Mesodermal cell (in vitro differentiated cells): Measurements from ENCODE around the gene PTPRK.

Source experiments
- H3K27ac ChIP-seq: 2 replicates; pipeline ENCODE4 v1.7.0; 2013; ENCODE audit warnings: mild to moderate bottlenecking, low read depth, low read length, moderate library complexity; ENCODE audit not compliant: severe bottlenecking
- H3K36me3 ChIP-seq: 2 replicates; pipeline ENCODE4 v1.7.1; 2013; ENCODE audit warnings: mild to moderate bottlenecking, low read length, moderate library complexity; ENCODE audit not compliant: control insufficient read depth, insufficient read depth
- H3K4me1 ChIP-seq: one replicate; pipeline ENCODE4 v1.7.1; 2013; ENCODE audit warnings: mild to moderate bottlenecking, low read length; ENCODE audit not compliant: insufficient read depth, control insufficient read depth, poor library complexity, severe bottlenecking
- H3K4me3 ChIP-seq: 2 replicates; pipeline ENCODE4 v1.7.0; 2013; ENCODE audit warnings: low read length, control low read depth, mild to moderate bottlenecking; ENCODE audit not compliant: insufficient read depth, poor library complexity, severe bottlenecking; ENCODE audit errors: extremely low read depth
- H3K9me3 ChIP-seq: 2 replicates; pipeline ENCODE4 v1.7.1; 2013; ENCODE audit warnings: mild to moderate bottlenecking, low read length, moderate library complexity; ENCODE audit not compliant: control insufficient read depth
- WGBS, 2 experiments: methylation state at CpG; one replicate each; pipeline ENCODE4 v1.1.5; 2013; ENCODE audit warnings: missing lambda C conversion rate in 2 of 2; ENCODE audit not compliant: insufficient coverage in 2 of 2; 5-methylcytosine and 5-hydroxymethylcytosine counted together

The PTPRK gene

GRCh38 chr6:128112494-128112893, 407.9 kb downstream of the PTPRK start:
- H3K36me3 ChIP-seq, result no peaks in the 10 kb centered on the region
- no peaks in the 10 kb centered on the region for H3K4me1 ChIP-seq
- no peak overlapping the region for H3K27ac ChIP-seq
- 100% methylated on average over 1 of the region's 2 CpGs; no CpG with 5 or more reads in 1 of the 2 experiments for WGBS, 2 experiments
- no peak overlapping the region for H3K4me3 ChIP-seq
- no peaks in the 10 kb centered on the region for H3K9me3 ChIP-seq

DNA sequence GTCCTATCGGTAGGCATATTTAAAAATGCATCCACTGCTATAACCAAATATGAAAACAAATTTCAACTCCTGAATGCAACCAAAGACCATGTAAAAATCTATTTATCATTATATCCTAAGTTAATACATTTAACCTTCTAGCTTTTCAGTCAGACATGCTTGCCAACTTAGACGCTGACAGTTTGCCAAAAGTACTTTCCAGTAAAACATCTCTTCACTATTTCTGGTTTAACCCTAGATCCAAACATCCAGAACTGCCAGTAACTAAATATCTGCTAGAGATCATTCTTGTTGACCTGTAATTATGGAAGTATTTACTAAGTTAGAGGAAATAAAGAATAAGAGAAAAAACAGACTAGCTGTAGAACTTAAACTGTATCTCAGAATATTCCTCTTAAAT, 409.3 kb downstream of the PTPRK start:
- no peaks in the 10 kb centered on the region for H3K9me3 ChIP-seq
- H3K27ac ChIP-seq, result no peak overlapping the region
- H3K36me3 ChIP-seq, result no peaks in the 10 kb centered on the region
- H3K4me1 ChIP-seq, result no peaks in the 10 kb centered on the region
- no peak overlapping the region for H3K4me3 ChIP-seq
- WGBS, 2 experiments, result 92 to 100% methylated on average over 1 to 2 of the region's 2 CpGs

DNA sequence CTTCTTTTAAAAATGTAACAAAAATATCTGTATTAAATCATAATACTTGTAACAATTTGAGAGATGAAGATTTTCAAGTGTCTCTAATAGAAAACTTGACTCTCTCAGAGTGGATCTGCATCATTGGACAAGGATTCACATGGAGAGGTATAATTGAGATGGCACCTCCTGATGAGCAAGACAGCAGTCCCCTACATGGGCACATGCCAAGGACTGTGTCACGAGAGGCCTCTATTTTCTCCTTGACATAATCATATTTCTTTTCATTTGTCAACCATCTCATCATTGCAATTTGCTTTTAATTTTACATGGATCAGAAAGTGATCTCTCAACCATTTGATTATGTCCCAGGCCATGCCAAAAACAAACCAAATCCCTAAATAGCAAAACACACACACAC, 412.7 kb downstream of the PTPRK start:
- no peak overlapping the region for H3K27ac ChIP-seq
- no peaks in the 10 kb centered on the region for H3K9me3 ChIP-seq
- H3K4me3 ChIP-seq, result no peak overlapping the region
- H3K4me1 ChIP-seq, result no peaks in the 10 kb centered on the region
- WGBS, 2 experiments, result 88% methylated on average over 1 of the region's 1 CpG; no CpG with 5 or more reads in 1 of the 2 experiments
- H3K36me3 ChIP-seq, result no peaks in the 10 kb centered on the region

- no CpG with 5 or more reads among the region's 1 CpG for WGBS, 2 experiments
- Histone ChIP-seq H3K4me3 (no peak overlapping the region), H3K36me3 (no peaks in the 10 kb centered on the region), H3K27ac (no peak overlapping the region), H3K9me3 (no peaks in the 10 kb centered on the region), H3K4me1 (no peaks in the 10 kb centered on the region)
Observed at GRCh38 chr6:128099571-128100197, 420.7 kb downstream of the PTPRK start.

- WGBS, 2 experiments, result 100% methylated on average over 1 of the region's 2 CpGs
- Histone ChIP-seq H3K36me3 (no peaks in the 10 kb centered on the region), H3K27ac (no peak overlapping the region), H3K9me3 (no peaks in the 10 kb centered on the region), H3K4me1 (no peaks in the 10 kb centered on the region), H3K4me3 (no peak overlapping the region)
Observed at GRCh38 chr6:128098000-128098581, 422.3 kb downstream of the PTPRK start.

DNA sequence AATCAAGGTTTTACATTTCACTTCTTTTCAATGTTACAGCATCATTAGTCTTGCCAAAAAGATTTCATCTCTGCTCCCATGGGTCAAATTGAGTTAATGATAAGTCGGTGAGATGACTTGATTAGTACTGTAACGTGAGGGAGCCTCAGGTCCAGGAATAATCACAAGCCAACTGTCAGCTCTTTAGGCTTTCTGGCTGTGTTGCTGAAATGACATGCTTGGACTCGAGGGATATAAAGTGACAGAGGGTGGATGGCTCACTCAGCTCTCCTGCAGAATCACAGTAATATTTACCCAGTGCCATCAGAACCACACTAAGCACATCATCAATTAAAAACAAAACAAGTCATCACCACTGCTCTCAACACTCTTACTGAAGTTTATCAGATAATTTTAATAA, 423.4 kb downstream of the PTPRK start:
- no peaks in the 10 kb centered on the region for H3K4me1 ChIP-seq
- no peak overlapping the region for H3K4me3 ChIP-seq
- 90 to 100% methylated on average over 1 to 2 of the region's 3 CpGs for WGBS, 2 experiments
- no peaks in the 10 kb centered on the region for H3K9me3 ChIP-seq
- no peaks in the 10 kb centered on the region for H3K36me3 ChIP-seq
- H3K27ac ChIP-seq, result no peak overlapping the region

DNA sequence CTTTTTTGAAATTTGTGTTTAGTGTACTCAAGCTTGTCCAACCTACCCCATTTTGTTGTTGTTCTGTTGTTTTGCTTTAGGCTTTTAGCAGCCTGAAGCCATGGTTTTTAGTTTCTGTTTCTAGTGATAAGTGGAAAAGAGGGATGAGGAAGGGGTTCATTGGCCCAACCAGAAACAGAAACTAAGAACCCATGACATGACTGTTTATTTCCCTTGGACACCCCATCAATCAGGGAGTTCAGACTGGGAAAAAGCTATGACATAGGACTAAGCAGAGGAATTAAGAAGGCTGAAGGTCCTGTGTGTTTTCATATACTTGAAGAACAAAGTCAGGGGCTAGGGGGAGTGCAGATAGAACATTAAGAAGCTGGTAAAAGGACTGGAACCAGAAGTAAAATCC, 425.0 kb downstream of the PTPRK start:
- no peaks in the 10 kb centered on the region for H3K4me1 ChIP-seq
- no peak overlapping the region for H3K4me3 ChIP-seq
- no peaks in the 10 kb centered on the region for H3K9me3 ChIP-seq
- H3K36me3 ChIP-seq, result no peaks in the 10 kb centered on the region
- no peak overlapping the region for H3K27ac ChIP-seq

DNA sequence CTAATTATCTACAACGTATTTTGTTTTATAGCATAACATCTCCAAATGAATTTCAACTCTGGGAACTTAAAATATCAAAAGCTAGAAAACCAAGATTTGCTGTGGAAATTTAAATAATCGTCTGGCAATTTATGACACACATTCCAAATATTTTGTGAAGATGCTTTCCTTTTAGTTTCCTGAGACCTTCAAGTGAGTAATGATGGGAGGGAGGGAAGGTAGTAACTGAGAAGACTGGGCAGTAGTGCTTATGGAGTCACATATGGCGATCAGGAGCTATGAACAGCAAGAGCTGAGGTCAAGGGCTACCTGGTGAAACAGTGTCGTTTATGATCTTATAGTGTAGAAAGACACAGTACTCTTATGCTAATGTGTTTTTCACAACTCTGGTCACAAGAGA, 441.4 kb downstream of the PTPRK start:
- no peaks in the 10 kb centered on the region for H3K4me1 ChIP-seq
- peaks cover 5% of the 10 kb centered on the region for H3K36me3 ChIP-seq
- no peak overlapping the region for H3K27ac ChIP-seq
- 88 to 100% methylated on average over 2 of the region's 4 CpGs for WGBS, 2 experiments
- H3K4me3 ChIP-seq, result no peak overlapping the region
- H3K9me3 ChIP-seq, result no peaks in the 10 kb centered on the region

- WGBS, 2 experiments, result no CpG with 5 or more reads among the region's 2 CpGs
- Histone ChIP-seq H3K4me1 (no peaks in the 10 kb centered on the region), H3K4me3 (no peak overlapping the region), H3K9me3 (no peaks in the 10 kb centered on the region), H3K27ac (no peak overlapping the region), H3K36me3 (peaks cover 5% of the 10 kb centered on the region)
Observed at GRCh38 chr6:128078276-128078675, 442.1 kb downstream of the PTPRK start.

DNA sequence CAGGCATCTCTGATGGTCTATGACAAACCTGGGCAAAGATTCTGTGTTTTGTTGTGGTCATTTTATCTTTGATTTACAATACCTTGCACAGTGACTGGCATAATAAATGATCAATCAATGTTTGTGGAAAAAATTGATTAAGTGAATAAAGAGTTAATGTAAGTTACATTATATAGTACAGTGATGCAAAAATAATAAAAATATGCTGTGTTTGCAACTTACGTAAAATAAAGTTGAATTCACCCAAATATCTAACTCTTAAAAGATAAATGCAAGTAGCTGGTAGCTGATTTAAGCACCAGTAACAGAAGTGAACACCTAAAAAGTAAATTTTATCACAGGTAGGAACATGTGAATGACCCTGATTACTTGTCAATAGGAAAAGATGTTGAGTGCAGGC, 443.6 kb downstream of the PTPRK start:
- no CpG with 5 or more reads among the region's 1 CpG for WGBS, 2 experiments

DNA sequence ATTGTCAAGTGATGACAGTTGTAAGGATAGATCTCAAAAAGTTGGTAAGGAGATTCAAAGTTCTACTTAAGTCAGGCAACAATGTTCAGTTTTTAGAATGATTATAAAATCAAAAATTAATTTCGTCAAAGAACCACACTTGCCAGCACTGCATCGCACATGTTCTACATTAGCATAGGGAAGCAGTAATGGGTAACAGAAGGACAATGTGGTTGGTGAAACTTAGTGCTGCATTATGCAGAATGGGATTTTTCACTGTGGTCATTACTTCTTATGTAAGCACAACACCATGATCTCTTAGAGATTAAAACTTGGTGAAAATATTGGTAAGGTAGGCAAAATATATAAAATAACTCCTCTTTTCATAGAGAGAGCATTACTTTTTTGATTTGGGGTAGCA, 445.8 kb downstream of the PTPRK start:
- WGBS, 2 experiments, result no CpG with 5 or more reads among the region's 2 CpGs
- H3K36me3 ChIP-seq, result no peaks in the 10 kb centered on the region
- H3K27ac ChIP-seq, result no peak overlapping the region
- no peaks in the 10 kb centered on the region for H3K9me3 ChIP-seq
- no peaks in the 10 kb centered on the region for H3K4me1 ChIP-seq
- no peak overlapping the region for H3K4me3 ChIP-seq

More for the DNA sequence above, 443.6 kb downstream of the PTPRK start:
- no peaks in the 10 kb centered on the region for H3K9me3 ChIP-seq
- H3K36me3 ChIP-seq, result no peaks in the 10 kb centered on the region
- H3K27ac ChIP-seq, result no peak overlapping the region
- no peaks in the 10 kb centered on the region for H3K4me1 ChIP-seq
- H3K4me3 ChIP-seq, result no peak overlapping the region
